ENCODE measurements around the gene PEX11G. TPM values are rescaled to one million over a fixed set of nuclear protein-coding genes. Genes with fewer than 3 reads are reported as not detected.

Gene PEX11G
- total RNA-seq, 1 experiment from 2014 or later, result 4.0 TPM

- peak; percentile 75 for DNase-seq (ENCODE audit: low spot score)
Measured at GRCh38 chr19:7500811-7501450, 12.1 kb upstream of the PEX11G start.

GRCh38 chr19:7497292-7497691, 8.5 kb upstream of the PEX11G start:
- no peak for DNase-seq (ENCODE audit: low spot score)

GRCh38 chr19:7494416-7495098, 5.7 kb upstream of the PEX11G start:
- DNase-seq (ENCODE audit: low spot score), result no peak

- DNase-seq (ENCODE audit: low spot score), result no peak
Measured at GRCh38 chr19:7492558-7492957, 3.7 kb upstream of the PEX11G start.

- no peak for DNase-seq (ENCODE audit: low spot score)
Measured at GRCh38 chr19:7492142-7492541, 3.3 kb upstream of the PEX11G start.

GRCh38 chr19:7489609-7490044, 792 bp upstream of the PEX11G start:
- peak; percentile 28 for DNase-seq (ENCODE audit: low spot score)

GRCh38 chr19:7486923-7487322, 1.9 kb downstream of the PEX11G start:
- no peak for DNase-seq (ENCODE audit: low spot score)

- peak; percentile 28 for DNase-seq (ENCODE audit: low spot score)
Measured at GRCh38 chr19:7483720-7484201, 5.1 kb downstream of the PEX11G start.

- no peak for DNase-seq (ENCODE audit: low spot score)
Measured at GRCh38 chr19:7482584-7483439, 6.0 kb downstream of the PEX11G start.

GRCh38 chr19:7480970-7481255, 7.9 kb downstream of the PEX11G start:
- DNase-seq (ENCODE audit: low spot score), result no peak

GRCh38 chr19:7480222-7480969, 8.4 kb downstream of the PEX11G start:
- DNase-seq (ENCODE audit: low spot score), result no peak

- no peak for DNase-seq (ENCODE audit: low spot score)
Measured at GRCh38 chr19:7478843-7479227, 10.0 kb downstream of the PEX11G start.

GRCh38 chr19:7478173-7478842, 10.5 kb downstream of the PEX11G start:
- DNase-seq (ENCODE audit: low spot score), result no peak

GRCh38 chr19:7477758-7478157, 11.1 kb downstream of the PEX11G start:
- no peak for DNase-seq (ENCODE audit: low spot score)

GRCh38 chr19:7476777-7477494, 11.9 kb downstream of the PEX11G start:
- no peak for DNase-seq (ENCODE audit: low spot score)

- no peak for DNase-seq (ENCODE audit: low spot score)
Measured at GRCh38 chr19:7476241-7476640, 12.6 kb downstream of the PEX11G start.

- DNase-seq (ENCODE audit: low spot score), result no peak
Measured at GRCh38 chr19:7475665-7476064, 13.2 kb downstream of the PEX11G start.

GRCh38 chr19:7471696-7472615, 16.9 kb downstream of the PEX11G start:
- DNase-seq (ENCODE audit: low spot score), result no peak

- DNase-seq (ENCODE audit: low spot score), result no peak
Measured at GRCh38 chr19:7470540-7471305, 18.1 kb downstream of the PEX11G start.

Measured in HT-29 (cell line).